ENCODE results near the gene COL6A1. TPM values are rescaled to one million over a fixed set of nuclear protein-coding genes. Genes with fewer than 3 reads are reported as not detected.

COL6A1 gene
- total and polyA plus RNA-seq, 2 of the 13 experiments (the other 11 are each of a cell fraction or from before 2014, with no cell fraction given), result 3.1 to 4.8 TPM

DNA sequence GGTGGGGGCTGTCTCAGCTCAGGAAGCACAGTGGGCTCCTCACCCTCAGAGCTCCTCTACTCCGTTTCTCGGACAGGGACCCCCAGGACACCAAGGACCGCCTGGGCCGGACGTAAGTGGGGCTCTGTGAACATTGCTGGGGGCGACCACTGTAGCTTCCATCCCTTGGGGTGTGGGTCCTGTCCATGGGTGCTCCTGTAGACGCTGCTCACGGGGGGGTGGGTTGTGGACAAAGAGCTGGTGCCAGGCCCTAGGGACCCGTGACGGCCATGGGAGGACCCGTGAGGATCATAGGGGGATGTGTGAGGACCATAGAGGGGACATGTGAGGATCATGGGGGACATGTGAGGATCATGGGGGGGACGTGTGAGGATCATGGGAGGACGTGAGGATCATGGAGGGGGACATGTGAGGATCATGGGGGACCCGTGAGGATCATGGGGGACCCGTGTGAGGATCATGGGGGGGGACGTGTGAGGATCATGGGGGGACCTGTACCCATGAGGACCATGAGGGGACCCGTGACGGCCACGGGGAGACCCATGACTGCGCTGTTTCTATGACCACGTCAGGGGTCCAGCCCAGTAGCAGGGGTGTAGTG lies 18.1 kb downstream of the COL6A1 start:
- BruUV-seq (replicated peaks), result no TSS peak
- Histone ChIP-seq H3K4me1 (ENCODE audit: insufficient read depth, low read length) (peaks cover 16% of the 10 kb centered on the region), H3K79me2 (ENCODE audit: insufficient read depth, low read length) (no peaks in the 10 kb centered on the region), H3K9ac (ENCODE audit: insufficient read depth, low read depth, low read length) (no peak overlapping the region), H2AFZ (ENCODE audit: low read length) (no peak overlapping the region), H3K4me2 (ENCODE audit: low read depth, low read length) (no peak overlapping the region), H3K27ac (ENCODE audit: extremely low read length, insufficient read depth, low read length) (no peak overlapping the region), H4K20me1 (ENCODE audit: insufficient read depth, low read length) (no peaks in the 10 kb centered on the region), H3K4me3 (replicated peaks in 1 of 3; ENCODE audit: insufficient read depth in 1 of 3, low read depth in 2 of 3, low read length in 3 of 3) (no peak overlapping the region), H3K36me3 (replicated peaks in 1 of 2; ENCODE audit: control insufficient read depth in 1 of 2, insufficient read depth in 2 of 2, low read length in 2 of 2) (no peaks in the 10 kb centered on the region), H3K27me3 (ENCODE audit: control insufficient read depth in 1 of 2, insufficient read depth in 2 of 2, low read length in 2 of 2) (0 out of 5 replicates have a peak, but pooled peaks cover 0 to 7% of the 10 kb centered on the region in 2 experiments), H3K9me3 (ENCODE audit: low read length) (no peaks in the 10 kb centered on the region)
- WGBS (ENCODE audit: low lambda C conversion rate), result 56% methylated on average over 20 of the region's 21 CpGs
- TF ChIP-seq HDAC6 (IDR thresholded peaks at IDR 0.05; ENCODE audit: low read depth, low read length), result no peak
- no peak for TF ChIP-seq GPBP1L1 (CRISPR knock-in tag; IDR thresholded peaks at IDR 0.05)
- TF ChIP-seq ASH2L (IDR thresholded peaks at IDR 0.05; ENCODE audit: insufficient read length, low read depth, low read length), result no peak
- no peak for TF ChIP-seq RBAK (CRISPR knock-in tag; IDR thresholded peaks at IDR 0.05)
- intact Hi-C loops (cut with micrococcal nuclease; ENCODE audit: unreplicated experiment) (no loop called here), in situ Hi-C loops (cut with HindIII; ENCODE audit: extremely low pct_ligation_motif_present, low pct_unique_long_range_greater_than_20kb) (no loop called here)
- POLR2A ChIA-PET, result no interaction called here
- CTCF ChIA-PET (ENCODE audit: low intra/inter-chr PET ratio, low total read pairs), result no interaction called here
- ATAC-seq (no peak), DNase-seq (ENCODE audit: low spot score) (no peak), FAIRE-seq (no peak)

- FAIRE-seq, result no peak
- intact Hi-C loops (cut with micrococcal nuclease; ENCODE audit: unreplicated experiment), result no loop called here
- TF ChIP-seq MXI1 (IDR thresholded peaks at IDR 0.05; ENCODE audit: borderline replicate concordance, low read depth, low read length) (no peak), TCF7L2 (IDR thresholded peaks at IDR 0.05; ENCODE audit: low read depth, low read length) (no peak), MAF1 (CRISPR knock-in tag; IDR thresholded peaks at IDR 0.05; ENCODE audit: borderline replicate concordance) (no peak), PAWR (CRISPR knock-in tag; IDR thresholded peaks at IDR 0.05; ENCODE audit: borderline replicate concordance) (no peak), GATAD2A (CRISPR knock-in tag; IDR thresholded peaks at IDR 0.05) (no peak), SMARCE1 (IDR thresholded peaks at IDR 0.05; ENCODE audit: borderline replicate concordance) (no peak), ZNF598 (CRISPR knock-in tag; IDR thresholded peaks at IDR 0.05; ENCODE audit: borderline replicate concordance) (no peak)
- TF ChIP-seq, protein P1, sequence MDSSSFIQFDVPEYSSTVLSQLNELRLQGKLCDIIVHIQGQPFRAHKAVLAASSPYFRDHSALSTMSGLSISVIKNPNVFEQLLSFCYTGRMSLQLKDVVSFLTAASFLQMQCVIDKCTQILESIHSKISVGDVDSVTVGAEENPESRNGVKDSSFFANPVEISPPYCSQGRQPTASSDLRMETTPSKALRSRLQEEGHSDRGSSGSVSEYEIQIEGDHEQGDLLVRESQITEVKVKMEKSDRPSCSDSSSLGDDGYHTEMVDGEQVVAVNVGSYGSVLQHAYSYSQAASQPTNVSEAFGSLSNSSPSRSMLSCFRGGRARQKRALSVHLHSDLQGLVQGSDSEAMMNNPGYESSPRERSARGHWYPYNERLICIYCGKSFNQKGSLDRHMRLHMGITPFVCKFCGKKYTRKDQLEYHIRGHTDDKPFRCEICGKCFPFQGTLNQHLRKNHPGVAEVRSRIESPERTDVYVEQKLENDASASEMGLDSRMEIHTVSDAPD (CRISPR knock-in tag; IDR thresholded peaks at IDR 0.05), result no peak
These were observed 18.7 kb downstream of the COL6A1 start for GRCh38 chr21:46000182-46000730.

More at GRCh38 chr21:46000182-46000730, 18.7 kb downstream of the COL6A1 start:
- ChIA-PET POLR2A (no interaction called here), CTCF (ENCODE audit: low intra/inter-chr PET ratio, low total read pairs) (no interaction called here)
- Histone ChIP-seq H3K9ac (ENCODE audit: insufficient read depth, low read depth, low read length) (no peak overlapping the region), H2AFZ (ENCODE audit: low read length) (no peak overlapping the region), H3K4me2 (ENCODE audit: low read depth, low read length) (no peak overlapping the region), H3K27me3 (ENCODE audit: control insufficient read depth in 1 of 2, insufficient read depth in 2 of 2, low read length in 2 of 2) (0 out of 5 replicates have a peak, but pooled peaks cover 0 to 3% of the 10 kb centered on the region in 2 experiments), H3K36me3 (replicated peaks in 1 of 2; ENCODE audit: control insufficient read depth in 1 of 2, insufficient read depth in 2 of 2, low read length in 2 of 2) (no peaks in the 10 kb centered on the region), H4K20me1 (ENCODE audit: insufficient read depth, low read length) (no peaks in the 10 kb centered on the region), H3K4me3 (replicated peaks in 1 of 3; ENCODE audit: insufficient read depth in 1 of 3, low read depth in 2 of 3, low read length in 3 of 3) (no peak overlapping the region), H3K79me2 (ENCODE audit: insufficient read depth, low read length) (no peaks in the 10 kb centered on the region), H3K9me3 (ENCODE audit: low read length) (no peaks in the 10 kb centered on the region), H3K27ac (ENCODE audit: extremely low read length, insufficient read depth, low read length) (no peak overlapping the region), H3K4me1 (ENCODE audit: insufficient read depth, low read length) (peaks cover 10% of the 10 kb centered on the region)
- in situ Hi-C loops (cut with HindIII; ENCODE audit: extremely low pct_ligation_motif_present, low pct_unique_long_range_greater_than_20kb), result no loop called here
- ATAC-seq (no peak), DNase-seq (ENCODE audit: low spot score) (no peak)
- WGBS (ENCODE audit: low lambda C conversion rate), result 96% methylated on average over 5 of the region's 27 CpGs
- no TSS peak for BruUV-seq (replicated peaks)

Data from HepG2 (cell line).